ENCODE data around the gene ACMSD. TPM values are rescaled to one million over a fixed set of nuclear protein-coding genes. Genes with fewer than 3 reads are reported as not detected.
"Not testable (repeated sequence)": the region's sequence is repeated elsewhere in the genome, so short reads cannot be mapped to it uniquely, and the experiment has no call there.

The ACMSD gene
- total RNA-seq: not detected

DNA sequence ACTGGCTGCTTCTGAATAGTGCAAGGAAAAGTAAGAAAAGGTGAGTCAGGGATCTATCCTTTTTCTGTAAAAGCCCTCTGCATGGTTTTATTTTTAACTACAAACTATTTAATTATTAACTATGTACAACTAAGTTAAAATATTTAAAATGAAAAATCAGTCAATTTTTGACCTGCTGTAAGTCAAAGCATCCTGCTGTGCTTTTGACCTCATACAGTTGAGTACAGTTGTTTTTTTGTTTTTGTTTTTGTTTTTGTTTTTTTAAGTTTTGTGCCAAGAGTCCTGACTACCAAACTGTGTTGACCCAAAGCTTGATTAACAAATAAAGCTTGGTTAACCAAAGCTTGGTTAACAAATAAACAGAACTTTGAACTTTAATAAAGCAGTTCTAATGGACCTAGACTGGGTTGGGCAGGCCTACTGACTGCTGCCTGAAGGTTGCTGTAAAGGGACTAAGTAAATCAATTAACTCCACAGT, at the start of gene ACMSD:
ACMSD (plus strand) TSS at position 474 of the 478 bp plus-strand sequence. CDS start 67 bp downstream, outside the sequence.
- H3K27me3 Mint-ChIP-seq: peaks cover 15 to 35% of the 10 kb centered on the region in 2 donors
- H3K27ac Mint-ChIP-seq: no peak within 1 kb of the TSS
- H3K36me3 Mint-ChIP-seq: peaks cover 10% of the 10 kb centered on the region
- DNase-seq (ENCODE audit: low spot score) (no peak), ATAC-seq (no peak)
- H3K4me3 Mint-ChIP-seq: no peak within 1 kb of the TSS
- no peaks in the 10 kb centered on the region for H3K4me1 Mint-ChIP-seq (ENCODE audit: low read depth in 2 of 2)
- H3K9me3 Mint-ChIP-seq: peaks cover 6% of the 10 kb centered on the region

DNA sequence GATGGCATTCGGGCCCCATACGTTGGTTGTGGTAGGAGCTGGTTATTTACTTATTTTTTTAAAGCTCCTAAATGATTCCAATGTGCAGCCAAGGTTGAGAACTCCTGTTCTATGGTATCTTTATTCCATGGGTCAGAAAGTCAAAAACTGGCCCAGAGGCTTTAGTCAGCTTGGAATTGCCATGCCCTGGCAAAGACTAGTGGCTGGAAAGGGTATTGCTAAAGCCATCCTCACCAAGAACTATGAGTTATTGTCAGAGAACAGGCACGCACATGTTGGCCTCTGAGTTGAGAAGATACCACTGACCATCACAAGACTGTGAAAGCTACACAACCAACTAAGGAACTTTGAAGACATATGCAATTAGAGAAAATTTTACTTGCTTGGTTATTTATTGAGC, 47.9 kb upstream of the ACMSD start:
- Mint-ChIP-seq H3K27ac (no peak overlapping the region), H3K36me3 (no peaks in the 10 kb centered on the region), H3K27me3 (peaks cover 17 to 19% of the 10 kb centered on the region in 2 donors), H3K4me3 (no peak overlapping the region), H3K4me1 (ENCODE audit: low read depth in 2 of 2) (peaks cover 0 to 3% of the 10 kb centered on the region in 2 donors), H3K9me3 (no peaks in the 10 kb centered on the region)
- DNase-seq (ENCODE audit: low spot score) (no peak), ATAC-seq (no peak)

DNA sequence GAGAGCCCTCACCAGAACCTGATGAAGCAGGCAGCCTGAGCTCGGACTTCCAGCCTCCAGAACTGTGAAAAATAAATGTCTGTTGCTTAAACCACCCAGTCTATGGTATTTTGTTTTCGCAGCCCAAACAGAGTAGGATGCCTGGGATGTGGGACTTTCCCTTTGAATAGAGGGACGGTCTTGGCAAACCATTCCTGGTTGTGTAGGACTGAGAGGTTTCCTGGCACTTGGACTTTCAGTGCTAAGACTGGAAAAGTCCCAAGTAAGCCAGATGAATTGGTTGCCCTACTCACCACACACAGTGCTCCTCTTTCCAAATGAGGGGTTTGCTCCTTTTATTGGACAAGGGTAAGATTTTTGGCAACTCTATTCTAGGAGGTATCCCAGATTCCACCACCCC, 46.8 kb upstream of the ACMSD start:
- Mint-ChIP-seq H3K36me3 (no peaks in the 10 kb centered on the region), H3K27ac (no peak overlapping the region), H3K27me3 (peaks cover 14 to 26% of the 10 kb centered on the region in 2 donors), H3K4me3 (no peak overlapping the region), H3K9me3 (no peaks in the 10 kb centered on the region), H3K4me1 (ENCODE audit: low read depth in 2 of 2) (peaks cover 0 to 3% of the 10 kb centered on the region in 2 donors)
- DNase-seq (ENCODE audit: low spot score) (no peak), ATAC-seq (no peak)

GRCh38 chr2:134792186-134792585, 46.2 kb upstream of the ACMSD start:
- ATAC-seq (no peak), DNase-seq (ENCODE audit: low spot score) (no peak)
- Mint-ChIP-seq H3K4me3 (no peak overlapping the region), H3K9me3 (no peaks in the 10 kb centered on the region), H3K4me1 (ENCODE audit: low read depth in 2 of 2) (peaks cover 0 to 3% of the 10 kb centered on the region in 2 donors), H3K27ac (no peak overlapping the region), H3K27me3 (peaks cover 14 to 30% of the 10 kb centered on the region in 2 donors), H3K36me3 (no peaks in the 10 kb centered on the region)

DNA sequence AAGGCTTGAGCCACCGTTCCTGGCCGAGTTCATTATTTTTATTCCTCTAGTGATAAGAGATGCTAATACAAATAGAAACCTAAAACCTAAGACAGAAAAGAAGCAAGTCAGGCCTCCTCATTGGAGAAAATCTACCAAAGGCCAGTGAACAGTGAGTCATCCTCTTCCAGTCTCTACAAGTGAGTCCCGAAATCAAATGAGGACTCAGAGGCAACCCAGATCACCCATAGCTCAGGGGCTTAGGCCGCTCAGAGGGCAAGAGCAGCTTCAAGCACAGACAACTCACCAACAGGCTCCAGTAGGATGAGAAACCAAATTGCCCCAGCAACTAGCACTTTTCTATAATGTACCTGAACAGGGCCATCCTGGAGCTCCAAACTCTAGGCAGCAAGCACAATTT, 42.7 kb upstream of the ACMSD start:
- no peak for DNase-seq (ENCODE audit: low spot score)
- ATAC-seq: no peak
- Mint-ChIP-seq H3K9me3 (no peaks in the 10 kb centered on the region), H3K4me1 (ENCODE audit: low read depth in 2 of 2) (no peaks in the 10 kb centered on the region), H3K27ac (no peak overlapping the region), H3K27me3 (peaks cover 10 to 25% of the 10 kb centered on the region in 2 donors), H3K36me3 (no peaks in the 10 kb centered on the region), H3K4me3 (no peak overlapping the region)

DNA sequence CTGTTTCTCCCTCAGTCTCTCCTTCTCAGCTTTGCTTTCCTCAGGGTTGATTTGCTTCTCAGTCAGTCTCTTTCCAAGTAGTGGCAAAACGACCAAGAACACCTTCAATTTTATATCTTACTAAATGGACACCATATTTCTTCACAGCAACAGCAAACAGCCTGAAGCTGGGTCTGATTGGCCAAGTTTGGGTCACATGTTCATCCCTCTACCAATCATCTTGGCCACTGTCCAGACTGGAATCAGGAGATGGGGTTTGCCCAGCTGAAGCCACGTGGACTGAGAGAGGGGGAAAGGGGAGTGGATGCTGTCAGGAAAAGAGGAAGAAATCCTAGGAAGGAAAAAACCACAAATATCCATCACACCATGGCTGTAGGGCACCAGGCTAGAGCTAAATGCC, 42.0 kb upstream of the ACMSD start:
- Mint-ChIP-seq H3K36me3 (no peaks in the 10 kb centered on the region), H3K4me3 (no peak overlapping the region), H3K27ac (no peak overlapping the region), H3K27me3 (peaks cover 10 to 25% of the 10 kb centered on the region in 2 donors), H3K4me1 (ENCODE audit: low read depth in 2 of 2) (no peaks in the 10 kb centered on the region), H3K9me3 (no peaks in the 10 kb centered on the region)
- no peak for ATAC-seq
- no peak for DNase-seq (ENCODE audit: low spot score)

DNA sequence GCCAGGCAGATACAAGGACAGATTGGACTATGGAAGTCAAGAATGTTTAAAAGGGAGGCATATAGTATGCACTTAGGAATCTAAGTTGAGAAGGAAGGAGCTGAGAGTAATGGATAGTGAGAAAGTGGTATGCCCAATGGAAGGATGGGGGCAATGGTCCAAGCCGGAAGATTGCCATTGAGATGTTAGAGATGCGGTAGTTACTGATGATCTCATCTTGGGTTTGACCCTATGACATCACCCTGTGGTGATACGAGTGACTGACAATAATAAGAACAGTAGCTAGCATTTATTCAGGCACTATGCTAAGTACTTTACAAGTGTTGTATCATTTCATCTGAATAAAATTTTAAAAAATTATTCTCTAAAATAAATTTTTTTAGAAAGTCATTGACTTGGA, 38.5 kb upstream of the ACMSD start:
- Mint-ChIP-seq H3K27ac (no peak overlapping the region), H3K4me1 (ENCODE audit: low read depth in 2 of 2) (no peaks in the 10 kb centered on the region), H3K9me3 (no peaks in the 10 kb centered on the region), H3K36me3 (peaks cover 5% of the 10 kb centered on the region), H3K27me3 (peaks cover 0 to 21% of the 10 kb centered on the region in 2 donors), H3K4me3 (no peak overlapping the region)
- no peak for ATAC-seq
- no peak for DNase-seq (ENCODE audit: low spot score)

DNA sequence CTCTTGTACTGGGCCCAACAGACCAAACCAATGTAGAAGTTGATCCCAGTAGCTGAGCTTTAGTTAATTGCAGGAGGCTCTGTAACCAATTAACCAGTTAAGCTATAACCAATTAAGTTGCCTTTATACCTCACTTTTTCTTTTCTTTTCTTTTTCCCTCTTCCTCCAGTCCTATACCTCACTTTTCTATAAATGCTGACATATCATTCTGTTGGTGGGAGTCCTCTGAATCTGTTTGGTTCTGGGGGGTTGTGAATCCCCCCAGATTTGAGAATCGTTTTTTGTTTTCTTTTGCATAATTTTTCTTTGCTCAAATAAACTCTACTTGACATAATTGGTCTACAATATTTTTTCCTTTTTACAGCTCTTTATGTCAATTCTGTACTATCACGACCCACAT, 38.1 kb upstream of the ACMSD start:
- ATAC-seq (no peak), DNase-seq (ENCODE audit: low spot score) (no peak)
- no peaks in the 10 kb centered on the region for H3K9me3 Mint-ChIP-seq
- no peak overlapping the region for H3K27ac Mint-ChIP-seq
- H3K27me3 Mint-ChIP-seq: peaks cover 0 to 21% of the 10 kb centered on the region in 2 donors
- H3K4me1 Mint-ChIP-seq (ENCODE audit: low read depth in 2 of 2): no peaks in the 10 kb centered on the region
- H3K36me3 Mint-ChIP-seq: peaks cover 7% of the 10 kb centered on the region
- no peak overlapping the region for H3K4me3 Mint-ChIP-seq

GRCh38 chr2:134803609-134804405, 34.6 kb upstream of the ACMSD start:
- not testable (repeated sequence) for H3K27me3 Mint-ChIP-seq; H3K4me3 Mint-ChIP-seq; H3K9me3 Mint-ChIP-seq; H3K4me1 Mint-ChIP-seq (ENCODE audit: low read depth in 2 of 2); H3K27ac Mint-ChIP-seq
- H3K36me3 Mint-ChIP-seq: peaks cover 12% of the 10 kb centered on the region
- ATAC-seq (peak in 1 of 2 donors; percentile 31), DNase-seq (ENCODE audit: low spot score) (peak; percentile 48)

DNA sequence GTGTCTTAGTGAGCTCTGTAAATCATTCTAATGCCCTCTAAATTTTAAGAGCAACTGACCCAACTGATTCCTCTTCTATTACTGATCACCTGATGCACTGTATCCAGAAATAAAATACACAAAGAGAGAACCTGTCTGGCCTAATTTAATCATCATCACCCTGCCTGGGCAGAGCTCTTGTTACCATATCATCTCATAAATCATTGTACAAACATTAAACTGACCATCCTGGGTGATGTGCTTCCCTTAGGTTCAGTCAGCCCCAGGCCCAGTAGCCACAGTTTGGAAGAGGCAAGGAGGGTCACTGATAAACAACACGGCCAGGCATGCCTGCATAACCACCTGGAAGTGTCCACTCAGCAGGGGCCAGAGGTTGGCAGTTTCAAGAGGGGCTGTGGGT, 22.7 kb upstream of the ACMSD start:
- no peaks in the 10 kb centered on the region for H3K9me3 Mint-ChIP-seq
- no peak overlapping the region for H3K4me3 Mint-ChIP-seq
- peaks cover 7 to 13% of the 10 kb centered on the region in 2 donors for H3K27me3 Mint-ChIP-seq
- no peaks in the 10 kb centered on the region for H3K36me3 Mint-ChIP-seq
- no peaks in the 10 kb centered on the region for H3K4me1 Mint-ChIP-seq (ENCODE audit: low read depth in 2 of 2)
- no peak overlapping the region for H3K27ac Mint-ChIP-seq
- DNase-seq (ENCODE audit: low spot score): no peak
- no peak for ATAC-seq

- no peak overlapping the region for H3K27ac Mint-ChIP-seq
- peaks cover 10 to 25% of the 10 kb centered on the region in 2 donors for H3K27me3 Mint-ChIP-seq
- no peak overlapping the region for H3K4me3 Mint-ChIP-seq
- no peaks in the 10 kb centered on the region for H3K9me3 Mint-ChIP-seq
- ATAC-seq (no peak), DNase-seq (ENCODE audit: low spot score) (no peak)
- H3K4me1 Mint-ChIP-seq (ENCODE audit: low read depth in 2 of 2): no peaks in the 10 kb centered on the region
- no peaks in the 10 kb centered on the region for H3K36me3 Mint-ChIP-seq
Observed at GRCh38 chr2:134818321-134818720, 20.1 kb upstream of the ACMSD start.

DNA sequence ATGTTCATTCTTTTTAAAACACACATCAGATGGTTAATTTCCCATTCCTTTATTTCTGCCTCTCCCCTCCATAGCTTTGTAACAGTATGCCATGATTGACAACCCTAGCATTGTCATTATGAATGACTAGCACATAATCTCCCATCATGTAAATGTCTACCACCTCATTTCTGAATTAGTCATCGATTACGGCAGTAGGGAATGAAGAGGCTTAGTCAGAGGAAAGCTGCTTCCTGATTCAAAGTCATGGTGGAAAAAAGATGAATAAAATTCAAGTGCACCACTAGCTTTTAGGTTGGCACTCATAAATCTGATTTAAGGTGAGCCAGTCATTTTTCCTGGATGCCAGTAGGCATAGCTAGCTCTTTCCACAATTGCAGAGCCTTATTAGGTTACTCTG, 19.1 kb upstream of the ACMSD start:
- Mint-ChIP-seq H3K4me3 (no peak overlapping the region), H3K9me3 (no peaks in the 10 kb centered on the region)
- ATAC-seq: no peak

GRCh38 chr2:134823431-134823830, 15.0 kb upstream of the ACMSD start:
- no peaks in the 10 kb centered on the region for H3K4me1 Mint-ChIP-seq (ENCODE audit: low read depth in 2 of 2)
- no peaks in the 10 kb centered on the region for H3K9me3 Mint-ChIP-seq
- no peak for ATAC-seq
- H3K36me3 Mint-ChIP-seq: no peaks in the 10 kb centered on the region
- peaks cover 10 to 32% of the 10 kb centered on the region in 2 donors for H3K27me3 Mint-ChIP-seq
- no peak overlapping the region for H3K27ac Mint-ChIP-seq
- no peak overlapping the region for H3K4me3 Mint-ChIP-seq
- no peak for DNase-seq (ENCODE audit: low spot score)

More for the DNA sequence above, 19.1 kb upstream of the ACMSD start:
- no peak for DNase-seq (ENCODE audit: low spot score)
- H3K27ac Mint-ChIP-seq: no peak overlapping the region
- peaks cover 9 to 30% of the 10 kb centered on the region in 2 donors for H3K27me3 Mint-ChIP-seq
- H3K36me3 Mint-ChIP-seq: no peaks in the 10 kb centered on the region
- H3K4me1 Mint-ChIP-seq (ENCODE audit: low read depth in 2 of 2): no peaks in the 10 kb centered on the region

DNA sequence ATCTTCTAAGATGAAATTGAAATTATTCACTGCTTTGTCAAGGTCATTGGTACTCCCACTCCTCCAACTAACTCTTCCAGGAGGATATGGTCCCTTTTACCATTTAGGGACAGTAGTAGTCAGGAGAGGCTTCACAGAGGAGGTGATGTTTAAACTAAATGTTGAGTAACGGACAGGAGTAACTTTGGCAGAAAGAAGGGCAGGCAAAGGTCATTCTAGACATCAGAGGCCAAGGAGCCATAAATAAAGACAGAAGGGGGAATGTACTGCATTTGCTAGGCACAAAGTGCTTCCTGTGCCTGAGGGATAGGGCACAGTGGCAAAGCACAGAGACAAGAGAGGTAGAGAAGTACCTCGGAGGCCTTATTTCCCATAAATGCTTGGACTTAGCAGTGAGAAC, 14.6 kb upstream of the ACMSD start:
- no peaks in the 10 kb centered on the region for H3K36me3 Mint-ChIP-seq
- H3K27ac Mint-ChIP-seq: no peak overlapping the region
- DNase-seq (ENCODE audit: low spot score): no peak
- H3K4me3 Mint-ChIP-seq: no peak overlapping the region
- H3K27me3 Mint-ChIP-seq: peaks cover 10 to 32% of the 10 kb centered on the region in 2 donors
- ATAC-seq: no peak
- no peaks in the 10 kb centered on the region for H3K9me3 Mint-ChIP-seq
- no peaks in the 10 kb centered on the region for H3K4me1 Mint-ChIP-seq (ENCODE audit: low read depth in 2 of 2)

Data from natural killer cell treated with Interleukin-12 subunit alpha and Interleukin-12 subunit beta and Interleukin-15 and Interleukin-18, amount 100 ng/mL, for 72 hours (primary cell).